GM19351 (cell line): ENCODE results near the gene PPP2R2C.

Source experiments
- ATAC-seq: cut with Tn5 transposase; IDR thresholded peaks from one replicate; pipeline ENCODE4 v1.9.1; 2021; ENCODE audit warnings: mild to moderate bottlenecking, moderate library complexity; ENCODE audit not compliant: unreplicated experiment

PPP2R2C gene

DNA sequence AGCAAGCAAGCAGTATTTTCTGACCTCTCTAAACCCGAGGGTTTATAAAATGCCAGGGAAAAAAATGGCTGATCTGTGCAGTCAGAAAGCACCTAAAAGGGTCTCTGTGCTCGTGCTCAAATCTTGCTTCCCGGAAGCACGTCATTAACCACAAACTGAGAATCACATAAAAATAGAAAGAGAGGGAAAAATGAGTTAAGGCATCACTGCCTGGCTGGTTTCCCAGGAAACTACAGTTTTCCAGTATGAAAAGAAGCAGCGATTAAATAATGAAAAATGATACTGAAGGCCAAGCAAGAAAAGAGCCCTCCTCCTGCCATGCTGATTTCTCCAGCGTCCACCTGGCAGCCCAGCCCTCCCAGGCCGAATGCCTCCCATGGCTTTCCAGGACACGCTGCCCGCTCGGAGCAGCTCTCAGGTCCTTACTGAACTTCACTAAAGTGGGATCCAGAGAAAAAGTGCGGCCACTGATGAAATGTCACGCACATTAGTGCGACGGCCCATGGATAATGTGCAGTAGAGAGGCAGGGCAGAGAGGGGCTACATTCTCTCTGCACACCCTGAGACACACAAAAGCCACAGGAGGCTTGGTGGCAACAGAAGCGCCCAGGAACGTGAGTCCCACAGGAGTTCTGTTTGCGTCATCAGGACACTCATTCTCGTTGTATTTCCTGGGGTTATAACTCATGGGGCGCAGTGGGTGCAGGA lies 122.4 kb downstream of the PPP2R2C start:
- no peak for ATAC-seq

GRCh38 chr4:6348408-6348807 lies 124.0 kb downstream of the PPP2R2C start:
- ATAC-seq, result no peak

DNA sequence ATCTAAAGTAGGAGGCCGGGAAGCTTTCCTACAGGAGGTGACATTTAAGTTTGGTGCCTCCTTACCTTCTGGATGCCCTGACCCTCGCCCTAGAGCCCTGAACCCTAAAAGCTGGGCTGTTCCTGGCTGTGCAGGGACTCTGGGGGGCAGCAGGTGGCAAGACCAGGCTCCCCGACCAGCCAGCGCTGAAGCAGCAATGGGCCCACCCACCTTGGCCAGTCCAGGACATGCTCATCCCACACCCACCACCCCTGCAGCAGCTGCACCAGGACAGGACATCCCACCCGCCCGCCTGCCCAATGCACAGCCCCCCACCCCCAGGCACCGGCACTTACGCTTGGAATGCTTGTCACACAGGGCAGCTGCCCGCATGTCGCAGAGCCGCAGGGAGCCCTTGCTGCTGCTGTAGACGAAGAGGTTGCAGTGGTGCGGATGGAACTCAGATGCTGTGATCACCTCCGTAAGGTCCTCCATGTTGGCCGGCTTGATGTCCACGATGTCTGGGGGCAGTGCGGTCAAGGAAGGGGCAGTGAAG lies 124.8 kb downstream of the PPP2R2C start:
- ATAC-seq, result no peak

DNA sequence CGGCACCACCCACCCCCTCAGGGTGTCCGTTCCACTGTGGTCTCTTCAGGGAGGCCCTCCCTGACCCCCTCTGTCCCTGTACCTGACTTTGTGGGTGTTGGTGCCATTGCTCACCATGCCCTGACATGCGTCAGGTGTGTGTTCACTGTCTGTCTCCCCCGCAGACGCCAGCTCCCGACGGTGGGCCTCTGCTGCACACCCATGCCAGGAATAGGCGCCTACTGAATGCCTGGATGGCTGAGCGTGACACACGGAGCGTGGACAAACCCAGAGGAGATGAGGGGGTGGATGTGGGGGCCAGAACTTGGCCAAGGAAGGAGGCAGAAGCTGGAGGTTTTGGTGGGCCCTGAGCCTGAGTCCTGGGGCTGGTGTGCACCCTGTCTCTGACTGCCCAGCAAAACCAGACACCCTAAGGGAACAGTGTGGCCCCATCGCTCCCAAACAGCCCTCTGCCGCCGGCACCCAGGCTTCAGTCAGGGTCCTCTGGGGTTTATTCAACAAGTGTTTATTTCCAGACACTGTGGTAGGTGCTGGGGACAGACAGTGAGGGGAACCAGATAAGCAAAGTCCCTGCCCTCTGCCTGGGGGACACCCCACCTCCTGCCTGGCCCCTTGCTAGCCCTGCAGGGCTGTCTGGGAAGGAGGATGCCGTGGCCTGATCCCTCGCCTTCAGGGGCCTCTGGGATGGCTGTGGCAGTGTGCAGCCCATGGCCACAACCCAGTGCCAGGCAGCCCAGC lies 125.9 kb downstream of the PPP2R2C start:
- ATAC-seq, result no peak

DNA sequence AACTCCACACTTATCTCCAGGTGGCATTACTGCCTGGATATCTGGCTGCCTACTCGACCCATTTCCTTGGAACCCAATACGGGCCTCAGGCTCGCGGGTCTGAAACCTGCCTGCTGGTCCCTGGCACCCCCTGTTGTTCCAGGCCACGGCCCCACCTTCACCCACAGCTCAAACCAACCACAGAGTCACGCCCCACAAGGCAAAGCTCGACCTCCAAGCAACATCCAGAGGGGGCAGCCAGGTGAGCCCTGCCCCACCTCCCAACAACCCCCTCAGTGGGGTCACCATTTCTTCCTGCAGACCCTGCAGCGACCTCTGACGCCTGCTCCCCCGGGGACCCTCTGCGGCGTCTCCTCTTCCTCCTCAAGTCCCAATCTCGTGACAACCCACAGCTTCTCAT lies 126.5 kb downstream of the PPP2R2C start:
- no peak for ATAC-seq

GRCh38 chr4:6345096-6345830 lies 127.2 kb downstream of the PPP2R2C start:
- ATAC-seq, result no peak

- no peak for ATAC-seq
Observed at GRCh38 chr4:6343939-6344408, 128.4 kb downstream of the PPP2R2C start.

- ATAC-seq, result no peak
Observed at GRCh38 chr4:6342530-6343293, 129.7 kb downstream of the PPP2R2C start.

GRCh38 chr4:6341696-6342095 lies 130.7 kb downstream of the PPP2R2C start:
- no peak for ATAC-seq

- ATAC-seq, result no peak
Observed at GRCh38 chr4:6340446-6341015, 131.9 kb downstream of the PPP2R2C start.

- no peak for ATAC-seq
Observed at GRCh38 chr4:6339818-6340445, 132.5 kb downstream of the PPP2R2C start.

DNA sequence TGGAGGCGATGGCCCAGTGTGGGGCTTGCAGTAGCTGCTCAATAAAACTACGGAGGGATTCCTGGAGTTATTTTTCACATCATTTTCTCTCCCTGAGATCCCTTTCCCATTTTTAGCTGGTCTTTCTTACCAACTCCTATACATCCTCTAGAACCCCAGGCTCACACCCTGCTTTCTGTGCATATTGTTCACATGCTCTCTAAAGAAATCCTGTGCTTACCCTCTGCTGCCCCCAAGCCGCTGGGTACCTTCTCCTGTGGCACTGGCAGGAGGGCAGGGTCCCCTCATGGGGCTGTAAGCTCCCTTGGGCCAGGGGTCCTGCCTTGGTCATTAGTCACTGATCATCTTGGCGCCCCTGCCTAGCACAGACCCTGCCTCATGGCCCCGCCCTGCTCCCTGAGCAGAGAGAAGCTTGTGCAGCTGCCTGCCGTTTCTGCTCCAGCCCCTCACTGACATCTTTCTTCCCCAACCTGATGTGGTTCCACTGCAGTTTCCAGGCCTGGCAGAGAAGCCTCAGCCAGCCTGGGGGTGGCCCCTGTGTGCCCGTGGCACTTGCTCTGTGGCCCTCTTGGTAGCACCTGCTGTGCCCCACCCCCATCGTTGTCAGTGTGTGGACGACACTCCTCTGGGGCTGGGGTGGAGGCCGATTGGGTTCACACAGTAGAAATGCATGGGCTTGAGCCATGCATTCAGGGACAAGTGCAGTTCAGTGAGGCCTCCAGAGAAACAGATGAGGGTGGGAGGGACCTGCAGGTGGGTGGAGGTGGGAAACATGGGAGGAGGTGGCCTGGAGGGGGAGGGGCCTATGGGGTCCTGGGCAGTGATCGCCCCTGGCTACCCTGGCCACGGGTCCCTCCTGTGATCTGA lies 133.2 kb downstream of the PPP2R2C start:
- no peak for ATAC-seq

DNA sequence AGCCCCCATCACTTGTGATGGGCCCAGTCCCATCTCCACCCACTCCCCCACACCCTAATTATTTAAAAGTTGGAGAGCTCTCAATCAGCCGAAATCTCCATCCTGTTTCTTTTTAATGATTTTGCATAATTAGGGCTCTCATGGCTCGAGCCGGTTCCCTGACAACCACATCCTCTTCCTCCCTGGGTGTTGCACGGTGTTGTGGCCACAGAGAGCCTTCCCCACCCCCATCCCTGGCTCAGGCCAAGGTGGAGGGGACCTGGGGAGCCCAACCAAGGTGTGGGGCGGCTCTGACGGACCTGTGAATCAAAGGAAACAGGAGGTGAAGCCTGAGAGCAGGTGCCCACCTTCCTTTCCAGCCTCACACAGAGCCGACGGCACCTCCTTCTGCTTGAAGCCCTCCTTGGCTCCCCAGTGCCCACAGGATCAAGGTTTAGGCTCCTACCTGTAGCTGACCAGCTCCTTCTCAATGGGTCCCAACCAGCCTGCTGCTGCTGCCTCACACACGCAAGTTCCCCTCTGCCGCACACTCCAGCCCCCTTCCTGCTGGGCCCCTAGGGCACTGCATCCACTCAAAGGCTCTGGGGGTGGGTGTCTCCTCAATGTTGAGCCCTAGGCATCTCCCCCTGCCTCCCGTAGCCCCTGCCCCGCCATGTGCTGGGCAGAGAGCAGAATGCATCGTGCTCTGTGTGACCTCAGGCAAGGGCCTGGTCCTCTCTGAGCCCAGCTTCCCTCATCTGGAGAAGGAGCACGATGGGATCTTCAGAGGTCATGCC lies 134.1 kb downstream of the PPP2R2C start:
- ATAC-seq, result peak; percentile 81

DNA sequence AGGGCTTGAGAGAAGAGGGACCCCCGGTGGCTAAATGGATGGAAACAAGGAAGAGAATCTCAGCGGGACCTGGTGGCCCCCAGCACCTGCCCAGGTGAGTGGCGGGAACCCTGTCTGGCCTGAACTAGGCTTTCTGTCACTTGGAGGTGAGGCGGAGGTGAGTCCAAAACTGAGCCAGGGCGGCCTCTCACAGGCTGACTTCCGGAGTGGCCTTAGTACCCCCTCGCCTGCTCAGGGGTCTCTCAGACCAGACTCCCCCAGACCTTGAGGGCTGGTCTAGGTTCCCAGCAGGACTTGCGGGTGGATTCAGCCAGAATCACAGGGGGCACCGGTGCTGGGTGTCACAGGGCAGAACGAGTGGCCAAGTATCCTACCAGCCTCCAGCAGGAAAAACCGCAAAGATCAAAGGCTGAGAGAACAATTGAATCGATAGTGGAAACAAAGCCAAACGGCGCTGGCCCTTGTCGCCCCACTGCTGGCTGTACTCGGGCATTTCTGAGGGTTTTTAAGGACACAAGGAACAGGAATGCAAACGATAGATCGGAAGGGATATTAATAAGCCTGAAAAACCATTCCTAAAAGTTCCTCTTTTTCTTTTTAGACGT lies 135.0 kb downstream of the PPP2R2C start:
- no peak for ATAC-seq

DNA sequence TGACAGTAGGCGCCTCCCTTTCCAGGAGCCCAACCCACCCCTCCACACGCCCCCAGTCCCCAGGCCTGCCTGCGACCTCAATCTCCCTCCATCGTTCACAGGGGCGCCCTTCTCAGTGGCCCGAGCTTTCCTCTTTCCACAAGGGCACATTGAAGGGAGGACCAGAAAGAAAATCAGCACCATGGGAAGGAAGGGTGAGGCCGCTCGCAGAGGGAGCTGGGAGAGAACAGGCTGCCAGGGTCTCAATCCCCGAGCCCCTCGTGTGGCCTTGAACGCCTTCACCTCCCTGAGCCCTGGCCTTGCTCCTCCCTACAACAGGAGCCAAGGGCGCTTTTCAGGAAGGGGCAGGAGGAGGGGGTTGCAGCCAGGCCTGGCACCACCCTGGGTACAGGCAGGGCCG lies 136.2 kb downstream of the PPP2R2C start:
- ATAC-seq, result no peak

DNA sequence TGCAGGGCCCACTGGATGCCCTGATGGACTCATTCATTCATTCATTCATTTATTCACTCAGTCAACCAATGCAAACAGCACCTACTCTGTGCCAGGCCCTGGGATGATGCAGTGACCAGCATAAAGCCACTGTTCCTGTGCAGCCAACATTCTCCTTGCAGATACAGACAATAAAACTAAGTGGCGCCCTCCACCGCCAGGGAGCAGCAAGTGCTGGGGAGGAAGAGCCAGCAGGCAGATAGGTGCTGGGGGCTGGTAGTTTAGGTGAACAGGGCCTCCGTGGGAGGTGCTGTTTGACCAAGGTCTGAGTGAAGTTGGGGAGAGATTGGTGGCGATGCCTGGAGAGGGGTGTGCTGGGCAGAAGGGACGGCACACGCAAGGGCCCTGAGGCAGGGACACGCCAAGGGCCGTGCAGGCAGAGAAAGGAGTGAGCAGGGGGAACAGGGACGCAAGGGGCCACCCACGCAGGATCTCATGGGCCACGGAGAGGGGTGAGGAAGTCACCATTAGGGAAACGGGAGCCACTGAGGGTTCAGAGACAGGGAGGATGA lies 137.3 kb downstream of the PPP2R2C start:
- ATAC-seq, result no peak

DNA sequence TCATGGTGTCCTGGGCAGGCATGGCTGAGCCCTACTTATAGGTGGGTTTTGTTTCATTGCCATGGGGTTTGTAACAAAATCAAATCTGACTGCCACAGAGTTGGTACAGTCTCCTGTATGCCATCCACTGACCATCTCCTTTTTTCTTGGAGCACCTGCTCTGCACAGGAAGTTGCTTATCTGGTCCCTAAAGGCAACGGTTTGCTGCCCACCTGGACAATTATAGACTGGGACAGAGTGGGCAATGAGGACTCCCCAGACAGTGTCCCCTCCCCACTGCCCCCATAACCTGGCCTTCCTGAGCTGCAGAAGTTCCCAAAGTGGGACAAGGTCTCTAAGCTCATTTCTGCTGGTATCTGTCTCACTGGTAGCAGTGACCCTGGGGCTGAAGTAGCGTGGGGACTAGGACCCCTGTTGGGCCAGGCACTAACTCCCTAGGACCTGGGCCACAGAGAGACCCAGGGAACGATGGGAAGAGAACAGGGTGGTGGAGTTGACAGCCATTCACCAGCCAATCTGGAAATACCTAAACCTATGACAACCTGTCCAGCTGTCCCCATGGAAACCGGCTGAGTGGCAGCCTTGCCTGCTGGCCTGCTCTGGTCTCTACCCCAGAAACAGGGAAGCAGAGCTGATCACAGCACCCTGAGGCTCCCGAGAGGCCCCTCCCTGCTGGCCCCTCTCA lies 138.1 kb downstream of the PPP2R2C start:
- no peak for ATAC-seq
